HL-60 (cell line): ENCODE data around the gene FOXP1.

Experiments
- DNase-seq, 2 experiments: peaks; one replicate each; pipeline ENCODE4 v3.0.0-alpha.2; 2010 to 2020; ENCODE audit warnings: low read depth in 1 of 2, low spot score in 1 of 2
- H3K27ac ChIP-seq: fragments of 250-450 bp; sonication (Bioruptor Pico); replicated peaks from 2 replicates; pipeline ENCODE4 v1.5.1; 2020; ENCODE audit warnings: mild to moderate bottlenecking, moderate library complexity
- H3K27me3 ChIP-seq: fragments of 250-450 bp; sonication (Bioruptor Pico); 2 replicates; pipeline ENCODE4 v1.5.1; 2021; ENCODE audit warnings: mild to moderate bottlenecking, moderate library complexity; ENCODE audit not compliant: insufficient read depth, poor library complexity, severe bottlenecking
- H3K4me3 ChIP-seq: replicated peaks from 2 replicates; pipeline ENCODE4 v1.5.1; 2011; ENCODE audit warnings: mild to moderate bottlenecking, control low read depth, low read length; ENCODE audit not compliant: insufficient read depth
- CTCF ChIP-seq: IDR thresholded peaks from one replicate; pipeline ENCODE4 v1.5.1; 2011; ENCODE audit warnings: low read length, control low read depth, inconsistent platforms; ENCODE audit not compliant: insufficient read depth
- GABPA ChIP-seq: IDR thresholded peaks from 2 replicates; pipeline ENCODE4 v1.6.1; 2012; ENCODE audit warnings: low read depth
- POLR2AphosphoS5 ChIP-seq: IDR thresholded peaks from 2 replicates; pipeline ENCODE4 v1.6.1; 2012; ENCODE audit warnings: low read depth
- REST ChIP-seq: IDR thresholded peaks from 2 replicates; pipeline ENCODE4 v1.6.1; 2012; ENCODE audit warnings: low read depth; ENCODE audit not compliant: insufficient replicate concordance
- SPI1 ChIP-seq: IDR thresholded peaks from 2 replicates; pipeline ENCODE4 v1.6.1; 2012; ENCODE audit warnings: low read depth, mild to moderate bottlenecking, borderline replicate concordance

The FOXP1 gene

GRCh38 chr3:71134521-71134920 is 449.0 kb downstream of the FOXP1 start:
- Histone ChIP-seq H3K4me3 (no peak overlapping the region), H3K27ac (no peak overlapping the region), H3K27me3 (no peaks in the 10 kb centered on the region)
- TF ChIP-seq SPI1, result no peak
- no peak for TF ChIP-seq REST
- TF ChIP-seq POLR2AphosphoS5, result no peak
- TF ChIP-seq CTCF, result no peak
- TF ChIP-seq GABPA, result no peak
- no peak for DNase-seq

- DNase-seq, result no peak
- no peak overlapping the region for H3K27ac ChIP-seq
- TF ChIP-seq SPI1, result no peak
- TF ChIP-seq CTCF, result no peak
- TF ChIP-seq REST, result no peak
- no peak for TF ChIP-seq GABPA
- TF ChIP-seq POLR2AphosphoS5, result no peak
- H3K27me3 ChIP-seq, result no peaks in the 10 kb centered on the region
- no peak overlapping the region for H3K4me3 ChIP-seq
Measured at GRCh38 chr3:71133865-71134264, 449.7 kb downstream of the FOXP1 start.

GRCh38 chr3:71132995-71133730 is 450.4 kb downstream of the FOXP1 start:
- H3K27ac ChIP-seq, result no peak overlapping the region
- no peak overlapping the region for H3K4me3 ChIP-seq
- no peak for DNase-seq

More at GRCh38 chr3:71132995-71133730, 450.4 kb downstream of the FOXP1 start:
- H3K27me3 ChIP-seq, result no peaks in the 10 kb centered on the region
- TF ChIP-seq REST (no peak), SPI1 (no peak), CTCF (no peak), POLR2AphosphoS5 (no peak), GABPA (no peak)
